ENCODE results near the gene ABCD4.

ABCD4 gene

GRCh38 chr14:74301594-74302151, 1.1 kb downstream of the ABCD4 start:
- DNase-seq, result no peak

- no peak for DNase-seq
Observed at GRCh38 chr14:74299061-74299545, 3.6 kb downstream of the ABCD4 start.

GRCh38 chr14:74297986-74298385, 4.7 kb downstream of the ABCD4 start:
- DNase-seq, result no peak

GRCh38 chr14:74296037-74296467, 6.7 kb downstream of the ABCD4 start:
- DNase-seq, result no peak

GRCh38 chr14:74293606-74294005, 9.1 kb downstream of the ABCD4 start:
- DNase-seq, result no peak

GRCh38 chr14:74292061-74292460, 10.7 kb downstream of the ABCD4 start:
- DNase-seq, result no peak

GRCh38 chr14:74290415-74290814, 12.3 kb downstream of the ABCD4 start:
- peak; percentile 27 for DNase-seq

GRCh38 chr14:74289801-74290200, 12.9 kb downstream of the ABCD4 start:
- DNase-seq, result no peak

GRCh38 chr14:74286736-74287135, 16.0 kb downstream of the ABCD4 start:
- DNase-seq, result no peak

- no peak for DNase-seq
Observed at GRCh38 chr14:74281069-74281468, 21.7 kb downstream of the ABCD4 start.

GRCh38 chr14:74278080-74278479, 24.7 kb downstream of the ABCD4 start:
- DNase-seq, result no peak

GRCh38 chr14:74275241-74275841, 27.4 kb downstream of the ABCD4 start:
- DNase-seq, result peak; percentile 89

GRCh38 chr14:74271365-74271764, 31.4 kb downstream of the ABCD4 start:
- DNase-seq, result no peak

- DNase-seq, result peak; percentile 84
Observed at GRCh38 chr14:74270382-74271177, 32.2 kb downstream of the ABCD4 start.

- DNase-seq, result peak; percentile 20
Observed at GRCh38 chr14:74267588-74267987, 35.1 kb downstream of the ABCD4 start.

GRCh38 chr14:74265301-74265965, 37.3 kb downstream of the ABCD4 start:
- no peak for DNase-seq

GRCh38 chr14:74263921-74264320, 38.8 kb downstream of the ABCD4 start:
- DNase-seq, result no peak

- DNase-seq, result no peak
Observed at GRCh38 chr14:74263181-74263580, 39.6 kb downstream of the ABCD4 start.

- no peak for DNase-seq
Observed at GRCh38 chr14:74262076-74262475, 40.7 kb downstream of the ABCD4 start.

GRCh38 chr14:74261288-74261687, 41.4 kb downstream of the ABCD4 start:
- no peak for DNase-seq

- DNase-seq, result no peak
Observed at GRCh38 chr14:74260525-74261233, 42.1 kb downstream of the ABCD4 start.

GRCh38 chr14:74259513-74259912, 43.2 kb downstream of the ABCD4 start:
- DNase-seq, result no peak

GRCh38 chr14:74258764-74259035, 44.0 kb downstream of the ABCD4 start:
- DNase-seq, result no peak
